Amygdala (tissue), 56 donors: Measurements from ENCODE around the gene ARNT2.

Source experiments
- DNase-seq, 56 donors: peaks; one replicate each; lab custom pipeline; 2025; lab: John Stamatoyannopoulos, UW

Gene ARNT2

DNA sequence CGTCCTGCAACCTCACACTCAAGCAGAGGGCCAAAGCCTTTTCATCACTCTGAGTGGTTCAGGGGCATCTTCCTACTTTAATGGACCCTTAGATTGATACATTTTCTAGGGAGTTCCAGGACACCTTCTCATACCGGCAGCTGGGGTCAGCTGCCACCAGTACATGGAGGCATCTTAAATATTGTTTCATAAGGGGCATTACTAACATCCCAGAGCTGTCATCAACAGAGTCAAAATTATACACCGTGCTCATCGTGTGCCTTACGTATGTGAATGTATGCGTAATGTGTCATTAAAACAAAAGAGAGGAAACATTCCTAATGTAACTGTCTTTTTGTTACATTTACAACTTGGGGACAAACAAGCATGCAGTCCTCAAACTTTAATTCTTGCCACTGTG, 57.9 kb downstream of the ARNT2 start:
- no peak for DNase-seq

DNA sequence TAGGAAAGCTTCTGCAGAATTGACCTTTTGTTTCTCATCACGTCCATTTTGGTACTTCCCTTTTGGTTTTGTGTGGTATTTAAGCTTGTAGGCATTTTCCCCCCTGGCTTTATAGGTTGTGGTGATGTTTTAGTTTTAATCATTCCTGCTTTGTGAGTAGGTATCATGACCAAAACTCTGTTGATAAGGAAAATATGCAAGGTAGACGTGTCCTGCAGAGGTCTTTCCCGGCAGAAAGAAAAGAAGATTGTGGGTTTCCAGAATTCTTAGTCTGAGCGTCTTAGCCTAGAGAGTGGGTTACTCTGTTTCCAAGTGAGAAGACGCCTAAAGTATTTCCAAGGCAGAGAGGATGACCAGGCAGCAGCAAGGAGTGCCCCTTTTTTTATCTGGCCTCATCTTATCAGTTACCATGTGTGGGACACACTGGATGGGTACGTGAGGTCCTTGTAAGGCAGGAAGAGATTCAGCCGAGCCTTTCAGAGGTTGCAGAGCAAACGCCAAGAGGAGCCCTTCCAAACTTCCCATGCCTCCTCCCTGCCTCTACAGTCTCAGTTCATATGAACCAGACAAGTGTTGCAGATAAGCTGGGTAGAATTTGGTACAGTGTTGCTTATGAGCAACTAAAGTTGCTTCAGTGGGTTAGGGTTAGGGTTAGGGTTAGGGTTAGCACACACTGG, 58.8 kb downstream of the ARNT2 start:
- no peak for DNase-seq

DNA sequence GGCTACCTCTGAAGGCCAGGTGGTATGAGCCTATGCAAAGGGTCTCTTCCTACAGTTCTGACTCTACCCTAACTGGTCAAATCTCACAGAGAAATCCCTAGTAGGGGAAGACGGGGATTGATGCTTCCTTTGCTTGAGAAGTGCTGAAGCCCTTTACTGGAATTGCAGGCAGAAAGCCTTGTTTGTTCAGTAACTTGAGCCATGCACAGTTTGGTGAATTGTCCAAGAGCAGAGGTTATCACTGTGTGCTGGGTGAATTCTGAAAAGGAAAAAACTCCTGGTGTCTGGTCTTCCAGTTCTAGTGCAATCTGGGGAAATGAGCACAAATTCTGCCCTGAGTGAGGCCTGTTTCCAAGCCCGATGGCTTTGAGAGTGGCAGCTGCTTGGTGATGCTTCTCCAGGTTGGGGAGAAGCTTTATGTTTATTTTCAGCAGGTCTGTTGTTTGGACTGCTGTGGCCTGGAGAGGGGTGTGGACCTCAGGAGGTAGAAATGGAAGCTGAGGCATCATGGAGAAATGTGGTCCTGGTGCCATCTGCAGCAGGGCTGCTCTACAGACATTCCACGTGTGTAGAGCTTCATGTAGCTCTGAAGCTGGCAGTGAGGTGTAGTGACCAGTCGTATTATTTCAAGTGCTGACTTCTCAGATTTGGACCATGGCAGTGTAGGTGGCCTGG, 60.9 kb downstream of the ARNT2 start:
- DNase-seq: no peak

DNA sequence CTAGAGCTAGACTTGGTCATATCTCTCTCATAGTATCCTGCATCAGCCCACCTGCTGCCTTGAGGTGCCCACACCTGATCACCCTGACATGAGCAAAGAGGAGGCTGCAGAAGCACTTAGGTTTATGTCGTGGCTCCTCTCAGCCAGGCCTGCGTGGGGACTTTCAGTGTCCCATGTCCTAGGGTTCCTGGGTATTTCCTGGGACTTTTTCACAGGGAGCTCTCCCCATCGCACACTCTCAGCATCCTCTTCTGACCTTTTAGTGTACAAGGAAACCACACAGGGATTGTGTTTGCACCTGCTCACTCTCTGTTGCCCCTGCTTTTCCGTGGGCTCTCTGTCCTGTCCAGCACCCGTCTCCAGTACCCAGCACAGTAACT, 61.4 kb downstream of the ARNT2 start:
- DNase-seq: no peak

DNA sequence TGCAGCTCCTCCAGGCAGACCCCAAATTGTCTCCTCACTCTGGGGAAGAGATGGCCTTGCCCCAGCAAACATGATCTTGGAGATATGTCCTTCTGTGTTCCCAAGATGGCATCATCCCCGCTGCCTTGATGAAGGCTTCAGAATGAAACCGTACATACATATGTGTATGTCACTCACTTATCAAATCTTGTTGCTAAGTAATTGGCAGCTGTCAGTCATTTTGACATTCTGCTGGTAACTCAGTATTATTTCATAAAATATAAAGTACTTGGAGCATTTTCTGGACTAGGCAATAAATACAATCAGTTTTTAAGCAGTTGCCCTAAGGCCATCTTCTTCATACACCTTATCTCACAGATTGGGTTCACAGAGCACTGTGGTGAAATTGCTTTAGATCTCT, 62.4 kb downstream of the ARNT2 start:
- DNase-seq: no peak

DNA sequence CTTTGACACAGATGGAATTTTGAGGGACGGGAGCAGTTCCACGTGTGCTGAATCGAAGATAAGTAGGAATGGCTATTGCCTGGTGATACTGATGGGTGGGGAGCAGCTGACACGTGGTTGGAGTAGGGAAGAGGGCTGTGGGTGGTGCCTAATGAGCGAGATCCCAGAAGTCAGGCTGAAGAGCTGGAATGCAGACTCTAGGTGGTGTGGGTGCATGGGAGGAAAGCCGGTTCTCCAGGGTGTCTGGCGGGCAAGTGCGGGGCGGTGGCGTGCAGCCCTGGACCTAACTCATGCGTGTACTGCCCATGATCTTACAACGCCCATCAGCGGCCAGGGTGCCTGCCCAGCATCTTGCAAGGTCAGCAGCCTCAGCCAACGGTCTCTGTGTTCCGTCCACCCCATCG, 63.1 kb downstream of the ARNT2 start:
- peak in 1 of 56 donors; percentile 26 for DNase-seq

DNA sequence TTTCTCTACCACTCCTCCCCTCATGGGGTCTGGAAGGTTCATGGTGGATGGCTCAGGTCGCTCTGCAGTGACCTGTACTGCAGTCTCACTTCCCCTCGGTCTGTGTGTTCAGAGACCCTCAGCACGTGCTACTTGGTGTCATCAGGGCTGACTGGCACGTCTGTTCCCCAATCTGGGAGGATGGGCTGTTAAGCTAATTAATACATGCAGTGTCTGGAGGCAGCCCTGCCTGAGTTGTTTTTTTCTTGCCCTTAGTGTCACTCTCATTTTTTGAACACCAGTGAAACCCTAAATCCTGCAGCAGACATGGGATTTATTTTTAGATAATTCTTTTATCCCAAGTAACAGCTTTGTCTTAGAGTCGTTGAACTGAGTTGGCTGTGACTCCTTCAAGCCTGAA, 64.6 kb downstream of the ARNT2 start:
- DNase-seq: no peak

DNA sequence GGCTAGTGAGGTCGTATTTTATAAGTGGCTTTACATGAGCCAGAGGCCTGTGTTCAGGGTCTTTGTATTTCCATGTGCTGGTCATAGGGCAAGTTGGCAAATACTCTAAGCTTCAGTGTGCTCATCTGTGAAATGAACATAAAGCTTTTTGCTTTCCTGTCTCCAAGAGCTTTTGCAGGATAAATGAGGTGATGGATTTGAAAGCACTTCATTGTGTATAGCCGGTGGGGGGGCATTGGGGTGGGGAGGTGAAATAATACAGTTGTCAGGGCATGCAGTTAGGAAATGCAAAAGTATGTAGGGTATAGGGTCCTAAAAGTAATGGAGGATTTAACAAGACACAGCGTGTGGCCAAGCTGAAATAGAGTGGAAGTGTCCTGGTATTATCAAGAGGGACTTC, 67.7 kb downstream of the ARNT2 start:
- no peak for DNase-seq

DNA sequence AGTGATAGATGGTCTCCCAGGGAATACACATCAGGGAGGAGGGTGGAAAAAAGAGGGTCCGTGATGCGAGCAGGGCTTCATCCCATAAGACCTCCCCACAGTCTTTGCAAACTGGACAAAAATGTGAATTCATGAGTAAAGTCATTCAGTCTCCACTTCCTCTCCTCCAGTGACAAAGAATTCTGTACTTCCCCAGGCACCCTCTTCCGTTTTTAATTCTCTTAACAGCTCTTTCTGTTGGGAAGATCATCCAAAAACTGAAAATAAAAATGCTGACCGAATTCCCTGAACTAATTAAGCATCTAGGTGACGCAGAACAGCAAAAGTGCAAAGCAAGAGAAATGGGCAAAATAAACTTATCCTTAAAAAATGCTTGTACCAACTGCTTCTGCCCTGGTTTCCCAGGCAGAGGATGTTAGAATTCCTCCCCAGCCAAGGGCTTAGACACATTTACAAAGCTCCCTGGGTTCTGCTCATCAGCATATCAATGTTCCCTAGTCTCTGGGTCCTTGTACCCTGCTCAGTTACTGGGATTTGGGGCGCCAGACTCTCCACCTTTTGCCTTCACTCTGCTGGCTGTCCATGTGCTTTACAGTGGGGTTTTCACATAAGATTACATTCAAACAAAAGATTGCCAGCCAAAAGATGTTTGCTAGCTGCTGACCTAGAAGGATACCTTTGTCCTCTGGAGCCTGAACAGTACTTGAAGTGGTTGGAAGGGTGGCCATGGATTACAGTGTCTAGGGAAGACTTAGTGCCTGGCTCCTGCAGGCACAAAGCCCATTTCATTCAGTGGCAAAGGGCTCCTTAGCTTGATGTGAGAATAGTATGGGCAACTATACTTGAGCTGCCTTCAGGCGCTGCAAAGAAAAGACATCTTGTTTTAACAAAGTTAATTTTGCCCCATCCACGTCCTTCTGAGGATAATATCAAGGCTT, 69.4 kb downstream of the ARNT2 start:
- peak in 5 of 56 donors; percentile 24 to 38 (median 31) for DNase-seq

DNA sequence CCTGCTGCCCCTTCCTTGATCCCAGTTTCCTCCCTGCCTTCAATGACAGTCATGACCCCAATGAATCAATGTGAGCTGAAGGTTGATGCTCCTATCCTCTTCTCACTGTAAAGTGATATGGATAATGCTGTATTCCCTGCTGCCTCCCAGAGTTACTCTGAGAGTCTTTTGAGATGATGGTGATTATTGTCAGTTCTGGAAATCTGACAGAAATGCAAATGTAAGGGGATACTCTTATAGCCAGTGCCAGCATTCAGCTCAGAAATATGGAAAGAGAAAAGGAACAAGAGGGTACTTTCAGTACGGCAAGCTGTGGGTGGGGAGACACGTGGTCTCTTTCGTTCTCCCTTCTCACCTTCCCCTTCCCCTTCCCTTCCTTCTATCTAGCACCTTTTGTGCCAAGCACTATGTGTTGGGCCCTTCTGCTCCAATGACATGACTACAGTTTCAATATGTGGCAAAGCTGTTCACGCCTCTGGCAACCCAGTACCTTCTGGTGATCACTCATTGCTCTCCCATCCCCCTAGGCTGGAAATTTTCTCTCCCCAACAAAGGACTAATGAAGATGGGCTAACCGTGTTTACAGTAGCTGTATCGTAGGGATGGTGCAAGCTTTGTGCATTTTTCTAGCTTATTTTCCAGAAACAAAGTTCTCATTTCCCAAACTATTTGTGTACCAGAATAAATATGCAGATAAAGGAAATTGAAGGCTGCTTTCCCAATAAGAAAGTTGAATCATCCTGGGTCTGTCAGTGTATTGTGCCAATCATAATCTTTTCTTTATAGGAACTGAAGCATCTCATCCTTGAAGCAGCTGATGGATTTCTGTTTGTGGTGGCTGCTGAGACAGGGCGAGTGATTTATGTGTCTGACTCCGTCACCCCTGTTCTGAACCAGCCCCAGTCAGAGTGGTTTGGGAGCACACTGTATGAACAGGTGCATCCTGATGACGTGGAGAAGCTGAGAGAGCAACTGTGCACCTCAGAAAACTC, 70.3 kb downstream of the ARNT2 start:
- DNase-seq: no peak

DNA sequence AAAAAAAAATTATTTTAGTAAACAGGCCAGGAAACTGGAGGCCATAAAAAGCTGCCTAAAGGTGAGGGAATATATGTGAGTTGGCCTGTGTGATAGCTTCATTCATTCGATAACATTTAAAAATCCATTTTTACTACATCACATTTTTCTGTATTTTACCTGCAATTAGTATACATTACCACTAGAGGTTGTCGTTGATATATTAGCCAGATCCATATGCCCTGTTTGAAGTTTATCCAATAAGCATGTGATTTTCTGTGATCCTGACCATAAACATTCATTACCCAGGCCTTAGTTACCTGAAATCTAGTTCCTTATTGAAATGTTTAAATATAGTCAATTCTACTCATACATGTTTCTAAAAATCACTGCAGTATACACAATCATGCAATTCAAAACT, 71.4 kb downstream of the ARNT2 start:
- no peak for DNase-seq

DNA sequence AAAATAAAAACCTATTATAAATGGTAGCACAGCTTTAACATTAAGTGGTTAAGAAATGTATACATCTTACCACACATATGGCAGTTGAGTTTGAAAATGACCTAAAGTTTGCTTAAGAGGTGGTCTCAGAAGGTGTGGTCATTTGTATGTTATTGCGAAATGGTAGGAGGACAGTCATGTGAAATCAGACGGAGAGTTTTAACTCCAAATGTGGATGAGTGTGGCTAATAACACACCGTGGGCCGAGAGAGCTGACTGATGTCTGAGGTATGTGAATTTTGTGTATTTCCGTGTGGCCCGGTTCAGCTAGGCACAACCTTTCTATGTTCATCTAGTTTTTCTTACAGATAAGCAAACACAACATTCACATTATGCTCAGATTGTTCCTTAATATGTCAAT, 71.9 kb downstream of the ARNT2 start:
- no peak for DNase-seq

DNA sequence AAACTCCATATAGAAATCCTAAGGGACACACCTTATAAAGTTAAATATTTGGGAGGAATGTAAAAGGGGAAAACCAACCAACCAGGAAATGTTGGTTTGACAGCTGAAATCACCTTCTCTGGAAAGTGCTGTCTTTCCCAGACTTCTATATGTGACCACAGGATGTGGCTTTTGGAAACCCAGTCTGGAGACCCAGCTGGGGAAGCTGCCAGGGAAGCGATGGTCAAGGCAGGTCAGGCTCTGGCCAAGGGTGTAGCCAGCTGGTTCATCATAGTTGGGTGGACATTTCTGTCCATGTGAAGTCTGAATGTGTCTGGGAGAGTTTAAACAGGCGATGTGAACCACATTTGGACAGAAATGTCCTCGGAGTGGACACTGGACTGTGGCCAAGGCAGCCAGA, 73.9 kb downstream of the ARNT2 start:
- no peak for DNase-seq

DNA sequence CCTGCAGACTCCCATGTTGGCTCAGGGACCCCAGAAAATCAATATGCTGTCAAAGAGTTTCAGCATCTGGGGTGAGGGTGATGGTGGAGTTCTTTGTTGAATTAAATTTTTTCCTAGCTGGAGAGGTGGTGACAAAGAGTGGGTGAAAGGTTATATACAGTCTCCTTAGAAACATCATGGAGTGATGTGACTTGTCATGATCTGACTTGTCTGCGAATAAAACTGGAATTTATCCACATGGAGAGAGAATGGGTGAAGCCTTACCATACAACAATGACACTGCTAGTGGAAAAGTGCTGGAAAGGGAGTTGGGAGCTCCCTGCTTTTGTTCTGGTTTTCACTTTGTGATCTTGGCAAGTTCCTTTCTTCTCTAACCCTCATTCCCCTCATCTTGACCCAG, 75.0 kb downstream of the ARNT2 start:
- no peak for DNase-seq

DNA sequence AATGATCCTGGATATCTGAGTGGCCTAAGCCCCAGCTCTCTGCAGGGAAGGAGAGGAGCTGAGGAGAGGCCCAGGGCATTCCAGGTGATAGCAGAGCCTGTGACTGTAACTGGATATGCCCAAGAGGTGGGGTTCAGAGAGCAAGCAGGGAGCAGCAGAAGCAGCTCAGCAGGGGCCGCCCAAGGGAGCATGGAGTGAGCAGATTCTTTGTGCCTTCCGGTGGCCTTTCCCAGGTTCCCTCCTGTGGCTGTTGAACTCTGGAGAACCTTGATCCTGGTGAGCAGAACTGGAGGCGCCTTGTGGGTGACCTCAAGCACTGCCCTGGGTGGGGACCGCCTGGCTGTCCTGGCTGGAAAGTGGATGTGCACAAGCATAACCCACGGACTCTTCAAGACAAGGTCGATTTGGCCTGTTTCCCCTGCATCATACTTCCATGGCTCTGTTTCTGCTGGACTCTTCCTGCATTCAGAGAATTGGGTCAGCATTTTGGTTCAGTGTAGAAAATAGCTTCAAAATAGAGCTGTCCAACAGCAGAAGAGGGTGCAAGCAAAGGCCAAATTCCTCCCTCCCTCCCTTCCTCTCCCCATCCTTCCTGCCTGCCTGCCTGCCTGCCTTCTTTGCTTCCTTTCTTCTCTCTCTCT, 76.1 kb downstream of the ARNT2 start:
- DNase-seq: no peak

DNA sequence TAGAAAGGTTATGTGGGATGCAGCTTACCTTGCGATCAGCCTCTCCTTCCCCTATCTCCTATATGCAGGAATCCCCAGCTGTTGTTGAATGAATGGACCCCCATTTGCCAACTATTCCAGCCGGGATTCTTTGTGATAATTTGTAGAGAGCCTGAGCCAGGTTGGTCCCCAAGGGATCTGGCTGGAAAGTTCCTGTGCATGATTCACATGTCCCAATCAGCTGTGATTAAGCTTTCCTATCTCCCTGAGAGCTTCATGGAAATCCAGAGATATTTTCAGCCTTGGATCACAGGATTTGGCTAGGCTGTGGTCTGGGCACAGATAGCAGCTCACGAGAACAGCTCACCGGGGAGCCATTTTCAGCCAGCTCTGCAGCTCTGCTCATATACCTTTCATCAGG, 76.7 kb downstream of the ARNT2 start:
- DNase-seq: no peak

DNA sequence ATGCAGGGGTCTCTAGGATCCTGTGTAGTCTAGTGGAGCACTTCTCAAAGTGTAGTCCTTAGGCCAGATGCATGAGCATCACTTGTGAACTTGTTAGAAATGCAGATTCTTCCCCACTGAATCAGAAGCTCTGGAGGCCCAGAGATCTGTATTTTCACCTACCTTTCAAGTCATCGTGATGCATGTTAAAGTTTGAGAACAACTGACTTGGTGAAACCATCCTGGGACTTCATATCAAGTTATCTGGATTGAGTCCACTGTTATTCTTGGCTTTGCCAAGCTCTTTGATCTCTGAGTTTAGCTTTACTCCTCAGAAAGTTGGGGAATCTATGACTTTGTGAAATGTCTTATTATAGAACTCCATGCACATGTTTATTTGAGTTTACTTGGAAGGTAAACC, 78.5 kb downstream of the ARNT2 start:
- no peak for DNase-seq

DNA sequence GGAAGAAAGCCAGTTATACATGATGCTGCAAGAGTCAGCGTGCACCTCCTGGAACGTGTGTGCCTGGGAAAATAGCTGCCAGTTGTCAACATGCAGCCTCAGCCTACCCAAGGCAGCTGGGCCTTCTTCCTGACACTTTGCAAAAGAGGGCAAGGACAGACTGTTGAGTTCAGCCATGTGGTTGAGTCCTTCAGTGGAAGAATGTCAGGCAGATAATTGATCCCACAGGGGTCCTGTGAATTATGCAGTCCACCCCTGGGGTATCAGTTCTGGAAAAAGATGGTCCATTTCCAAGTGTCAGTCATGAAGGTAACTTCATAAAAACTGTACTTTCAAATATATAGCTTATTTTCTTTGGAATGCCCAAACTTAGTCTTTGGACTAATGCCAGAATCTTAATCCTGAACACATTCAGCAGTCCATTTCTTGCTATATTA, 79.6 kb downstream of the ARNT2 start:
- DNase-seq: no peak

DNA sequence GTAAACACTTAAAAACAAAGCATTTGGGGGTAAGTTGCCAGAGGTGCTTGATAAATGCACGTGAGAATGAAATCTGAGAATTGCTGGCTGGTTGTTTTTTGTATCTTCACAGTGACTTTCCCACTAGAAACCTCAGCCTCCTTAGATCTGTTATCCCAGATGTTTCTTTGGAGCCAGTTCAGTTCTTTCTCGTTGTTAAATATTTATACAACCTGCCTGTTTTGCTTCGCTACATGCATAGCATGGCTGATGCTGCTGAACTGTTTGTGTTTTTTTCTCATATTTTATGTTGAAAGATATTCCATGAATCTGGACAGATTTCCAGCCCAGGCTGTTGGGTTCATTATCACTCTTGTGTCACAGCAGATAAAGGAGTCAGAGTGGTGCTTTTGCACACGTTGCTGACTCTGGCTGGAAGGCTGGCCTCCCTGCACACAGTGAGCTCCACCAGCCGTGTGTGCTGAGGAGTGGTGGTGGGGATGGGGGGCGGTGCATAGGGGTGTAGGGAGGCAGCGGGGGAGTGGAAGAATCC, 80.2 kb downstream of the ARNT2 start:
- DNase-seq: no peak
